Upper lobe of left lung (tissue), 6 donors: ENCODE results near the gene BANP. TPM values are rescaled to one million over a fixed set of nuclear protein-coding genes. Genes with fewer than 3 reads are reported as not detected.
A peak's percentile ranks its signal among the peaks of the same experiment; 100 is the strongest.
"Not testable (repeated sequence)": the region's sequence is repeated elsewhere in the genome, so short reads cannot be mapped to it uniquely, and the experiment has no call there.

Experiments
- ATAC-seq, 2 donors: fragments of 200-7000 bp; cut with Tn5 transposase; one replicate each; pipeline ENCODE4 v1.9.1; 2022; ENCODE audit warnings: mild to moderate bottlenecking in 2 of 2, moderate library complexity in 2 of 2; ENCODE audit not compliant: low FRiP score in 2 of 2
- DNase-seq, 2 donors: peaks; one replicate each; pipeline ENCODE4 v3.0.0-alpha.2; 2019 to 2020
- H3K27ac ChIP-seq, 4 donors: fragments of 200-600 bp; sonication (generic); one replicate each; pipeline ENCODE4 v1.5.1; 2016 to 2019
- H3K27me3 ChIP-seq, 4 donors: fragments of 200-600 bp; sonication (generic); one replicate each; pipeline ENCODE4 v1.5.1; 2017 to 2019
- H3K36me3 ChIP-seq, 4 donors: fragments of 200-600 bp; sonication (generic); one replicate each; pipeline ENCODE4 v1.5.1; 2016 to 2019
- H3K4me1 ChIP-seq, 4 donors: fragments of 200-600 bp; sonication (generic); one replicate each; pipeline ENCODE4 v1.5.1; 2018 to 2019
- H3K4me3 ChIP-seq, 4 donors: fragments of 200-600 bp; sonication (generic); one replicate each; pipeline ENCODE4 v1.5.1; 2017 to 2019; ENCODE audit warnings: mild to moderate bottlenecking in 2 of 4, moderate library complexity in 1 of 4
- H3K9me3 ChIP-seq, 4 donors: fragments of 200-600 bp; sonication (generic); one replicate each; pipeline ENCODE4 v1.5.1; 2018 to 2019
- CTCF ChIP-seq, 6 experiments: fragments of 450-650 bp in 4 of 6; fragments of 200-600 bp in 2 of 6; sonication (generic) in 2 of 6; IDR thresholded peaks; one replicate each; pipeline ENCODE4 v1.5.1; 2016 to 2019; ENCODE audit warnings: antibody characterized with exemption in 6 of 6
- EP300 ChIP-seq, 4 donors: sonication (generic); formaldehyde crosslinking; IDR thresholded peaks; one replicate each; pipeline ENCODE4 v1.5.1; 2017; ENCODE audit warnings: antibody characterized with exemption in 4 of 4, control low read depth in 2 of 4
- POLR2A ChIP-seq, 4 donors: fragments of 450-650 bp; IDR thresholded peaks; one replicate each; pipeline ENCODE4 v1.5.1; 2016 to 2017; ENCODE audit warnings: antibody characterized with exemption in 4 of 4, mild to moderate bottlenecking in 2 of 4
- POLR2AphosphoS5 ChIP-seq, 2 donors: sonication (generic); formaldehyde crosslinking; IDR thresholded peaks; one replicate each; pipeline ENCODE4 v1.5.1; 2017; ENCODE audit warnings: antibody characterized with exemption in 2 of 2
- WGBS, 2 donors: methylation state at CpG; one replicate each; pipeline ENCODE4 v1.1.5; 2017 to 2018; 5-methylcytosine and 5-hydroxymethylcytosine counted together
- total RNA-seq, 6 donors: library from RNA; depleted of rRNA in 4 of 6; stranded (reverse); fragments of >200 nt in 4 of 6; gene quantifications; one replicate each; pipeline versions ENCODE4 v1.1.0 to v1.2.1, GENCODE V29; 2016 to 2021
- donor health status: DM: no; HTN: no; CAD: no; lungs with moderate emphysema.
- donor health status: DM: no; HTN: yes; CAD: no; lungs with severe emphysema.

The BANP gene
- total RNA-seq, 6 donors from 2014 or later = 15.2 to 47.1 (median 24.4) TPM

DNA sequence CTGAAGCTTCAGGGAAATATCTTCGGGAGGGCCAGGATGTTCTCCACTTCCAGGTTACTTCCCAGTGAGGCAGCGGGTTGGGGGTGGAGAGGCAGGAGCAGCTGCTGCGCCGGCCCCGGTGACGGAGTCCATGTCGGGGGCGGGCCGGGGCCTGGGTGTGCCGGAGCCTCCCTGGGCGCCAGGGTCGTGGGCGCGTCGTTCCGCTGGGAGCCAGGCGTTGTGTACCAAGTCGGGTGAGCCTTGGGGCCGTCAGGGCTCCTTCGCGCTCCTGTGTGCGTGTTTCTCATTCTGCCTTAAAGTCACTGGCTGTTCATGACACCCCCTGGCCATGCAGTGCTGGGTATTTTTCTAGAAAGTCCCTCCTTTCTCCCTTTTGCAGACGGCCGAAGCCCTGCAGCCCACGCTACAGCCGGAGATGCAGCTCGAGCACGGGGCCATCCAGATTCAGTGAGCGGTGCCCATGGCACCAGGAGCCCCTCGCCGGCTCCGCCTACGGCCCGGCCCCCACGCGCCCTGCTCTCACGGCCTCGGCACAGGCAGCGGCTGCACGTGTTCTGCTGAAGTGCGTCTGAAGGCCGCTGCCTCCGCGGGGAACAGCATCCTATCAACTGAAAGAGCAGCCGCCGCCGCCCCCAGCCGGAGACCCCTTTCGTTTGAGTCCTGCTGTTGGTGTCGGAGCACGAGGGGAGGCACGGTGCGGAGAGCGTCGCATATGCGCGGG lies 125.1 kb downstream of the BANP start:
- no peak overlapping the region for H3K27ac ChIP-seq
- no peak for ATAC-seq
- 97% methylated on average over 41 to 57 of the region's 57 CpGs for WGBS, 2 donors
- peak in 1 of 2 donors; percentile 81 for DNase-seq
- no peaks in the 10 kb centered on the region for H3K9me3 ChIP-seq
- no peaks in the 10 kb centered on the region for H3K4me1 ChIP-seq
- H3K27me3 ChIP-seq = no peaks in the 10 kb centered on the region
- H3K36me3 ChIP-seq = peaks cover 3 to 60% (median 46%) of the 10 kb centered on the region in 4 donors
- no peak overlapping the region for H3K4me3 ChIP-seq
- TF ChIP-seq CTCF (IDR thresholded peaks at IDR 0.05) (no peak), EP300 (IDR thresholded peaks at IDR 0.05) (no peak), POLR2A (IDR thresholded peaks at IDR 0.05) (no peak), POLR2AphosphoS5 (IDR thresholded peaks at IDR 0.05) (no peak)

DNA sequence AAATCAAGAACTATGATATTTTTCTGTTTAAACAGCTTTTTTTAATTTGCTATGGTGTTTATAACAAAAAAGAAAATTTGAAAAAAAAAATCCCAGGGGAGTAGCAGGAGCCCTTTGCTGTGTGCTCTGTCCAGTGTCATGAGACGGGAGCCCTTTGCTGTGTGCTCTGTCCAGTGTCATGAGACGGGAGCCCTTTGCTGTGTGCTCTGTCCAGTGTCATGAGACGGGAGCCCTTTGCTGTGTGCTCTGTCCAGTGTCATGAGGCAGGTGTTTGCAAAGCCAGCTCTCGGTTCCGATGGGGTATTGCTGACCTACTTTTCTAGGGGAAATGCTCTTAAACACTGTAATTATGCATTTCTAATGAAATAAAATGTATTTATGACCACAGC lies 125.7 kb downstream of the BANP start:
- not testable (repeated sequence) for ATAC-seq, H3K27ac ChIP-seq, H3K9me3 ChIP-seq, DNase-seq, H3K4me1 ChIP-seq, H3K4me3 ChIP-seq, H3K27me3 ChIP-seq
- H3K36me3 ChIP-seq = peaks cover 2 to 55% (median 42%) of the 10 kb centered on the region in 4 donors
- WGBS, 2 donors = 89 to 91% methylated on average over 5 of the region's 5 CpGs

DNA sequence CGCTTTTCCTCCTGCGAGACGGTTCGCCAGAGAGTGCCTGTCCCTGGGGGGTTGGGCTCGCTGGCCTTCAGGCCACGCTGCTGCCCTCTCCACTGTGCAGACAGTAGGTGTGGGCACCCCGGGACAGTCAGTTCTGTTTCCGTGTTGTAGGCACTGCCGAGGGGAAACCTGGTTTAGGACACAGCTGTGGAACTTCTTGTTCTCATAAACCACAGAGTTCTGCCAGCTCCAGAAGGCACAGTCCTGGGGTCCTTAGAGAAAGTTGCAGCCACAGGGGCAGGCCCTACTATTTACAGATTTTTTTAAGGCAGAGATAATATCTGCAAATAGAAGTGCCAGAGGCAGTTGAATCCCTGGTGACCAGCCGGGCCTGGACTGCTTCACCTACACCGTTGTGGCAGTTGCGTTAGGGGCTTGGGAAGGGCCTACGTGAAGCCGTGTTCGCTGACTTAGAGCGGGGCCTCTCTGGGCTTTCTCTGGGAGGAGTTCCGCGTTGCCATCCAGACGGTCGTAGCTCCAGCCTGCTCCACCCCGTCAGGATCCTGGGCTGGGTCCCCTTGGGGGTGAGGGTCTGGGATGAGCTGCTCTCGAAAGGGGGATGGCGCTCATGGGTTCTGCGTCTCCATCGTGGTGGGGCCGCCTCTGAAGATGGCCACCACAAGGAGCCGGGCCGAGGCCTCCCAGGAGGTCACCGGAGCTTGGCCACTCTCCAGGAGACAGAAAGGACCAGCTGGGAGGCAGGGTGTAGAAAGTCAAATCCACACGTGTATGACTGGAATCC lies 126.3 kb downstream of the BANP start:
- H3K27me3 ChIP-seq = no peaks in the 10 kb centered on the region
- DNase-seq (no peak), ATAC-seq (no peak)
- 90% methylated on average over 23 to 30 of the region's 30 CpGs for WGBS, 2 donors
- no peak for TF ChIP-seq POLR2A (IDR thresholded peaks at IDR 0.05)
- no peak for TF ChIP-seq CTCF (IDR thresholded peaks at IDR 0.05)
- TF ChIP-seq POLR2AphosphoS5 (IDR thresholded peaks at IDR 0.05) = no peak
- no peak for TF ChIP-seq EP300 (IDR thresholded peaks at IDR 0.05)
- no peak overlapping the region for H3K27ac ChIP-seq
- no peak overlapping the region for H3K4me3 ChIP-seq
- peaks cover 0 to 52% (median 38%) of the 10 kb centered on the region in 4 donors for H3K36me3 ChIP-seq
- H3K4me1 ChIP-seq = no peaks in the 10 kb centered on the region
- H3K9me3 ChIP-seq = no peaks in the 10 kb centered on the region

- Histone ChIP-seq H3K4me1 (no peaks in the 10 kb centered on the region), H3K27me3 (no peaks in the 10 kb centered on the region), H3K4me3 (no peak overlapping the region), H3K27ac (no peak overlapping the region), H3K9me3 (no peaks in the 10 kb centered on the region), H3K36me3 (peaks cover 0 to 50% (median 34%) of the 10 kb centered on the region in 4 donors)
- ATAC-seq (no peak), DNase-seq (no peak)
- WGBS, 2 donors = 92 to 94% methylated on average over 16 to 17 of the region's 17 CpGs
- TF ChIP-seq POLR2AphosphoS5 (IDR thresholded peaks at IDR 0.05) (no peak), EP300 (IDR thresholded peaks at IDR 0.05) (no peak), CTCF (IDR thresholded peaks at IDR 0.05) (no peak)
Measured at GRCh38 chr16:88078111-88078775, 127.0 kb downstream of the BANP start.

DNA sequence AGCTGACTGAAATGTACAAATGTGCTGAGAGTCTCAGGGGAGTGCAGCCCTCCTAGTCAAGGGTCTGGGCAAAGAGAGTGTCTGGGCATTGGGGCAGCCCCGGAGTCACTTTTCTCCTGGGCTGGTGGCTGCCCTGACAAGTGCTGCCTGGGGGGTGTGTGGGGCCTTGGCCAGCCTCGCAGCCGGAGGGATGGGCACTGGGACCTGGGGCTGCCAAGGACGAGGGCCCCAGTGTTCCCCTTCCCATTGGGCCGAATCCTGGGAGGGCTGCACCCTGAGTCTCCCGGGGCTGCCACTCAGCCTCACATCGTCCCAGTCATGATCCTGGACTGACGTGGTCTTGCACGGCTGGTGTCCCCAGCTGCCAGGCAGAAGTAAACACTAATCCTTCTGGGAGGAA lies 132.3 kb downstream of the BANP start:
- DNase-seq (no peak), ATAC-seq (peak in 1 of 2 donors; percentile 24)
- TF ChIP-seq POLR2A (IDR thresholded peaks at IDR 0.05) = no peak
- TF ChIP-seq EP300 (IDR thresholded peaks at IDR 0.05) = no peak
- TF ChIP-seq POLR2AphosphoS5 (IDR thresholded peaks at IDR 0.05) = no peak
- TF ChIP-seq CTCF (IDR thresholded peaks at IDR 0.05) = no peak
- WGBS, 2 donors = 87 to 97% methylated on average over 3 to 9 of the region's 9 CpGs
- Histone ChIP-seq H3K27ac (no peak overlapping the region), H3K27me3 (no peaks in the 10 kb centered on the region), H3K4me3 (no peak overlapping the region), H3K9me3 (no peaks in the 10 kb centered on the region), H3K36me3 (peaks cover 0 to 11% (median 5%) of the 10 kb centered on the region in 4 donors), H3K4me1 (no peaks in the 10 kb centered on the region)
